Activated CD8-positive, alpha-beta memory T cell treated with anti-CD3 and anti-CD28 coated beads, Interleukin-2, amount 50 U/mL, for 48 hours (primary cell): Measurements from ENCODE around the gene CDH23.

Experiments used
- DNase-seq: peaks from one replicate; pipeline ENCODE4 v3.0.0-alpha.2; 2020

Gene CDH23

DNA sequence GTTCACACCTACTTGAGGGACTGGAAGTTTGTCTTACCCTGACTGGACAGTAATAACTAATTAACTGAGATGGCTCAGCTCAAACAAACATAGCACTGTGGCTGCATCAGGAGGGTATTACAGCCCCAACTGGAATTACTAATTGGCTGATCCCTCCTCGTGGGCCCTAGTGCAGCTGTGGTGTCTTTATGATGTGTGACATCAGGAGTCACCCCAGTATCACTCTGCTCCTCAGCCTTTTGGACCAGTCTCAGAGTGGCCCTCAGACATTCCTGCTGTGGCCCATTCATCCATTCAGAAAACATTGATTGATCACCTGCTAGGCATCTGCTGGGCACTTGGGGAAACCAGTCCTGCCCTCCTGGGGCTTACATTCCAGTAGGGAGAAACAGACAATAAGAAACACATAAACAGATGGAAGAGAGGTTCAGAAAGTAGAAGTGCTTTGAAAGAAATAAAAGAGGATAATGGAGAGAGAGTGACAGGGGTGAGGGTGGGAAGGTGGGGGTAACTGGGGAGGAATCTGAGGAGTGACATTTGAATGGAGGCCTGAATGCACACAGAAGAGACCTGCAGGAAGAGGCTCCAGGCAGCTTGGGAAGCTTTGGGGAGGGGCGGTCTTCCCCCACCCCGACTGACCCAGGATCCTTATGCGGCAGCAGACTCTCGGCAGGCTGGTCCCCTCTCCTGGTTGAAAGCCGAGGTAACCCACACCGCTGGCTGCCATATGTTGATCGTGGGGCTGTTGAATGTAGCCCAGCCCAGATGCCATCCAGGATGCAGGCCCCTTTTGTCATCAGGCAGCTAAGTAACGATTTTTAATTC lies 209.7 kb downstream of the CDH23 start:
- DNase-seq = no peak

DNA sequence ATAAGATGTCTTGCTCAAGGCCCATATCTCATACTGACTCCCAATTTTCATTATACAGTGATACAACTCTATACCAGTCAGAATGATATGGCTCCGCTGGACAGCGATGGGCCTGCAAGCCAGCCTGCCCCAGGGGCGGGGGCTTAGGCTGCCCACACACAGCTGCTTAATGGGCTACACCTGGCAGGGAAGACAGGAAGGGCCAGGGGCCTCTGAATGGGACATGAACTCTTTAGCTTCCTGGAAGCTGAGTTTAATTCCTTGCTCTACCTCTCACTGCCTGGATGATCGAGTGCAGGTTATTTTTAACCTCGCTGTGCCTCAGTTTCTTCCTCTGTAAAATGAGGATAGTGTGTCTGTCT lies 210.3 kb downstream of the CDH23 start:
- DNase-seq = no peak

DNA sequence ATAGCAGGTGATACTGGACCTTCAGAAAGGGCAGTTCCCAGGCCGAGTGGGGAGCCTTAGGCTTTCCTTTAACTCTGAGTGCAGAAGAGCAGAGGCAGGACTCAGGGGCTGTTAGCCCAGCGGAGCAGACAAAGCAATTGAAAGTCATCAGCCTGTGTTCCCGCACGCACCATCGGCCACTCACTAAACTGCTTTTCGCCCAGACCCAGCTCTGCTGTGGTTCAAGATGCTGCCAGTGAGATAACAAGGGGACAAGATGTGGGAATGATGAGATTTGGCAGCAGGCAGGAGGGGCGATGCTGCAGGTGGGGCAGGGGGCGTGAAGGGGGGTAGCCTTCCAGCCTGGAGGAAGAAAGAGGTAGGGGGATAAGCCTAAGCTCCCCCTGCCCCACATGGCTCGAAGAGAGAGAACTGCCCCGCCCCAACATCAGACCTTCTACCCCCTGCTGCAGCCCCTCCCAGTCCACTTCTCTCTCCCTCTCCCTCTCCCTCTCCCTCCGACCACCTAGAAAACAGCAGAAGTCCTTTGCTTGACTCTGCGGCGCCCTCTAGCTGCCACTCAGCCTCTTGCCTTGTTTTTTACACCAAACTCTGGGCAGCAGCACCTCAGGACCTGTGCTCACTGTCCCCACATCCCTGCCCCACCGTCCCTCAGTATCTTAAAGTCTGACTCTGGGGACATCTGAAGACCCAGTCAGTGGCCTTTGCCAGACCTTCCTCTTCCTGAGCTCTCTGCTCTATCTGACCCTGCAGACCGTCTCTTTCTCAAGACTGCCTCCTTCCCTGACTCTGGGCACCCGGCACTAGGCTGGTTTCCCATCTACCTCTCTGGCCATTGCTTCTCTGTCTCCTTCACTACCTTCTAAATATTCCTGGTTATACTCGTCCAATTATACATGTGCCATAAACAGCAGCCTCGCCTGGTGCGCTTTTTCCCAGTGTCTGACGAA lies 212.4 kb downstream of the CDH23 start:
- peak; percentile 87 for DNase-seq

DNA sequence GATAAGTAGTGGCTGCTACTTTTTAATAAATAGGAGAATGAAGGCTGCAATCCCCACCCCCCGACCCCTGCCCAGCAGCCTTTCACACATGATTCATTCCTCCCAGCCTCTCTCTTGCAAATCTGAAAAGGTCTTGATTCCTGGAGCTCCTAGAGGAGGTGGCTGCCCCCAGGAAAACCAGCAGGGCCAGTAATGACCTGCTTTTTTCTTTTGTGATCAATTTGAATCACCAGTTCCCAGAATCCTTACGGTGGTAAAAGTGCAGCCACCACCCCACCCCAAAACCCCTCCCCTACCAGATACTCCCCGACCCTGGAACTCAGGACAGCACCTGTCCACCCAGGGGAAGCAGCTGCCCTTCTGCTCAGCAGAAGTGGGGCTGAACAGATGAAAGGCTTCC lies 213.9 kb downstream of the CDH23 start:
- no peak for DNase-seq

GRCh38 chr10:71611131-71611530 lies 214.4 kb downstream of the CDH23 start:
- no peak for DNase-seq

GRCh38 chr10:71611709-71612422 lies 215.1 kb downstream of the CDH23 start:
- DNase-seq = no peak

DNA sequence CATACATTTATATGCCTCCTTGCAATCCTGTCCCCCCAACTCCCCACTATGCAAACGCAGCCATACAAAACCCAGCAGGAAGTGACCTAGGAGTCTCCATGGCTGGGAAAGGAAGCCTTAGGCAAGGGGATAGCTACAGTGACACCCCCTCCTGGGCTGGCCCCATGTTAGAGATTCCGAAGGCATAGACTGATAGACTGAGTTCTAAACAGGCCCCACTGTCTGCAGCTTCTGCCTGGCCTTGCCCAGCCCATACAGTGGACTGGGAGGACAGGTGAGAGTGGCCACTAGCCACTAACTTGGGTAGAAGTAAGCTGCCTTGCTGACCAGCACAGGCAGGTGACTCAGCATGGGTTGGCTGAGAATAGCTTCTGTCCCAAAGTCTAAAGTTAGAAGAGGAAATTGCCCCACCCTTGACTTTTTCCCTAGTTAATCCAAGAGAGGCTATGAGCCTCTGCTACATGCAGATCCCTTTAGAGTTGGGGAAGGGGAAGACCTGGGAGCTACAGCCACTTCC lies 216.6 kb downstream of the CDH23 start:
- DNase-seq = no peak

- DNase-seq = no peak
Observed at GRCh38 chr10:71613877-71614276, 217.2 kb downstream of the CDH23 start.

DNA sequence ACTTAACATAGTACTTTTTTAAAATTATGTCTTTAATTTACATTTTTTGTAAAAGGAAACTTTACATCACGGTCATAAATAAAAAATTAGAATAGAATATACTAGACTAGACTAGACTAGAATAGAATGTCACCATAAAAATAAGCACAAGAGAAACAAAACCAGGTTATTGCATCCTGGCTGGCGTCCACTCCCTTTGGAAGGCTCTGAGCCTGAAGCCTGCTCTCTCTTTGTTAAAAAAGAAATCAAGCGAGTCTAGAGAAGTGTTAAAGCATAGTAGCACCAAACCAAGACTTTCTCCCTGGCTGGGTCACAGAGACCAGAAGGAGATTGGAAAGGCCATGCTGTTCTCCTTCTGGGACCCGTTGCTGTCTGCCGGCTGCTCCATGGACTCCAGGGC lies 218.2 kb downstream of the CDH23 start:
- DNase-seq = no peak

- DNase-seq = no peak
Observed at GRCh38 chr10:71615538-71616329, 219.0 kb downstream of the CDH23 start.

DNA sequence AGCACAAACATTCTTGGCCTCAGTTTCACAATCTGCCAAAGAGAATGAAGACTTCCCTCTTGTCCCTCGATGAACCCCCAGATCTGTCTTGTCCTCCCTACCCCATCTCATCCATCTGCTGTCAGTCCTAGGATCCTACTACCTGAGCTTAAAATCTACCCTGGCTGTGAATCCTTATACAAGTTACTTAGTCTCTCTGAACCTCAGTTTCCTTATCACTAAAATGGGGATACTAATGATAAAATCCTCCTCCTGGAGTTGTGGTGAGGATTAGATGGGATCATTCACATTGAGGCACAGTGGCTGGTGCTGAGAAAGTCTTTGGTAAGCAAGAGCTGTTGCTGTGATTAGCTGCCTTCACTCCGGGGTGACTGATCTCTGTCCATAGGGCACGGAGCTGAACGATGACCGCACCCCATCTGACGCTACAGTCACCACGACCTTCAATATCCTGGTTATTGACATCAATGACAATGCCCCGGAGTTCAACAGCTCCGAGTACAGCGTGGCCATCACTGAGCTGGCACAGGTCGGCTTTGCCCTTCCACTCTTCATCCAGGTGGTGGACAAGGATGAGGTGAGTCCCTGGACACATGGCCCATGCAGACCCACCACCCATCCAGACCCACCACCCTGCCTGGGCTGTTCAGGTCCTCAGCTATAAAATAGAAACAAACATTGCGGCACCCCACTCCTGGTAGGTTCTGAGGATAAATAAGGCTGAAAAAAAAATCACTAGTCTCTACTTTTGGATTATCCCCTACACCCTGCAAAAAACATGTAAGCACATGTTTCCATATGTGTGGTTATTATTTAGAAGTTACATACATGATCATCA lies 220.3 kb downstream of the CDH23 start:
- no peak for DNase-seq

GRCh38 chr10:71618176-71618575 lies 221.5 kb downstream of the CDH23 start:
- no peak for DNase-seq

GRCh38 chr10:71618598-71618997 lies 221.9 kb downstream of the CDH23 start:
- DNase-seq = no peak

DNA sequence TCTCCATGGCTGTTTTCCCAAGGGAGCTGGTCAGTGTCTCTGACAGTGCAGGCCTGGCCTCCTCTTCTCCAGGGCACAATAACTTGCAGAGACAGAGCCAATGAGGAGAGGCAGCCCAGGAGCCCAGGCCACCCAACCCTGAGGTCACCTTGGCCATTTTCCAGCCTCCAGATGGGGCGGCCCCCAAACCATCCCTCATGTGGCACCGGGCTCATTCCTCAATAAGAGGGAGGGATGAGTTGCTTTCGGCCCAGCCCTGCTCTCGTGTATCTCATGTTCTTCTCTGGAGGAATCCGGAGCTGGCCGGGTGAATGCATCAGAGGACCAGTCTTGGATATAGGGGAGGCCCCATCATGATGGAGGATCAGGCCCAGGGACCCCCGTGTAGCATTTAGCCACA lies 223.9 kb downstream of the CDH23 start:
- DNase-seq = no peak

DNA sequence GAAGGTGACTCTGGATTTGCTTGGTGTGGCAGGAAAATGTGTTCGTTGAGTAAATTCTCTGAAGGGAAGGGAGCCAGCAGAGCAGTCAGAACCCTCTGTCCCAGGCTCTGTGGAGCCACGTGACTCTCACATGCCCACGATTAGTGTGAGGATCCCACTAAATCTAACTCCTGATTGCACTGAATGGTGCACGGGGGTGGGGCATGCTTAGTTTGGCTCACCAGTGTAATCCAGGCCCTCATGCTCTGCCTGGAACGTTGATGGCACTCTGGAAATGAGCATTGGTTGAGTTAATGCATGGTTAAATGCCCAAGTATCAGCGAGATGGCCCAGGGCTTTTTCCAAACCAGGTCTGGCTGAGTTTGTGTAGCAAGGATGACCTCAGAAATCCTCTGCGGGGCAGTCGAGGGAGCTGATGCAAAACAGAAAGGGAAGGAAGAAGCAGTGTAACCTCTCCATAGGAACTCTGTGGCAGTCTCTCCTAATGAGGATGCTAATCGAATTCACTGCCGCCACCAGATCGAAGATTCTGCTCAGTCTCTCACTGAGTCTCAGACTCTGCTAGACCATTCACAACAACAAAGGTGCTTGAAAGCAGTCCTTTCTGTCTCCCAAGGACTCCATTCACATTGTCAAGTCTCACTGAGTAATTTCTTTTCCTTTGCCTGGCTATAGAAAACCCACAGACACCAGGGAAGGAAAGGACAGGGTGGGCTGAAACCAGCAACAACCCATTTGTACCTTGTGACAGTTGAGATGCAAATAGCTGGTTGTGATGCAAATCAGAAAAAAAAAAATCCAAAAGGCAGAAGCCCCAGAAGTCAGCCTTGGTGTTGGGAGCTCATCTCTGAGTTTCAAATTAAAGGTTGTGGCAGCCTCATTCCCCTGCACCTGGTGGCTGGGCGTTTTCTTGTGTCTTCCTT lies 224.8 kb downstream of the CDH23 start:
- no peak for DNase-seq

DNA sequence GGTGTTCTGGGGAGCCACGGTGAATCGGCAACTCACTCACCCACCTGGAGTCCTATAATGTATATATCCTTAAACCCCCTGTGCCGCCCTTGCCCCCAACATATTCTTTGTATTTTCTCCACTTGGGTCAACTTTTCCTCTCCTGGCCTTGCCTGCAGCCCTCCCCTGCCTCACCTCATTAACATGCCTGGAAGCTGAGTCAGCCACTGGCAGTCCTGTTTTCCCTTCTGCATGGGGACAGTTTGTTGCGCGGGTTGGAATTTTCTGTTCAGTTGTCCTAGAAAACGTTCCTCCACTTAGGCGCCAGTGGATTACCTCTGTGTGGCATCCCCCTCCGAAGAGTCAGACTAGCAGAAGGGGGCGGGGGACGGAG lies 225.4 kb downstream of the CDH23 start:
- DNase-seq = no peak

DNA sequence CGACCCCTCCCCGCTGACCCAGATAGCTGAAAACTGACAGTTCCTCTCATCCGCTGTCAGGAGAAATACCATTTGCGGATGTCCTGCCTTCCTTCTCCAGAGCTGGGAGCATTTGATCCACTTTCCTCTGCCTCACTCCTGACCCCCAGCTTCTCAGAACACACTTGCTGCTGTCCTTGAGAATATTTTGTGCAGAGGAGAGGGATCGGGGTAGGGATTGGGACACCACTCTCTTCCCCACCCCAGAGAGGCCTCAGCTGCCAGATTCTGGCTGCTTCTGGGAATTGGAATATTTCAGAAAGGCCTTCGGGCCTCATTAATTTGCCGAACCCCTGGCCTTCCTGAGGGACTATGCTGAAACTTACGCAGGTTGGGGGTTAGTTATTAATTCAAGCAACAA lies 225.9 kb downstream of the CDH23 start:
- no peak for DNase-seq

- DNase-seq = no peak
Observed at GRCh38 chr10:71623098-71623985, 226.6 kb downstream of the CDH23 start.

DNA sequence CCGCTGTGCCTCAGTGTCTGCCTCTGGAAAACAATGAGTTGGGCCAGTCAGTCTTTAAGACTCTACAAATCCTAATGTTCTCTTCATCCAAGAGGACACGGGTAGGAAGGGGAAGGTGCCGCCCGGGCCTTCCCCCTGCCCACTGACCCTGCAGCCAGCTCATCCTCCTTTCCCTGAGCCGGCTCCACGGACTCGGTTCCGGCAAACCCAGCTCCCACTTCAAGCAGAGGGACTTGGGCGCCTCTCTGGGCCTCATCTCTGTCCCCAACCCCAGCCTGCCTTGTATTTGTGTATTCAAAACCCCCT lies 227.2 kb downstream of the CDH23 start:
- DNase-seq = no peak
